Measurements from ENCODE around the gene SLC5A2. TPM values are rescaled to one million over a fixed set of nuclear protein-coding genes. Genes with fewer than 3 reads are reported as not detected.

SLC5A2 gene
- total and polyA plus RNA-seq, 2 of the 13 experiments (the other 11 are each of a cell fraction or from before 2014, with no cell fraction given), result 0.24 to 0.97 TPM

DNA sequence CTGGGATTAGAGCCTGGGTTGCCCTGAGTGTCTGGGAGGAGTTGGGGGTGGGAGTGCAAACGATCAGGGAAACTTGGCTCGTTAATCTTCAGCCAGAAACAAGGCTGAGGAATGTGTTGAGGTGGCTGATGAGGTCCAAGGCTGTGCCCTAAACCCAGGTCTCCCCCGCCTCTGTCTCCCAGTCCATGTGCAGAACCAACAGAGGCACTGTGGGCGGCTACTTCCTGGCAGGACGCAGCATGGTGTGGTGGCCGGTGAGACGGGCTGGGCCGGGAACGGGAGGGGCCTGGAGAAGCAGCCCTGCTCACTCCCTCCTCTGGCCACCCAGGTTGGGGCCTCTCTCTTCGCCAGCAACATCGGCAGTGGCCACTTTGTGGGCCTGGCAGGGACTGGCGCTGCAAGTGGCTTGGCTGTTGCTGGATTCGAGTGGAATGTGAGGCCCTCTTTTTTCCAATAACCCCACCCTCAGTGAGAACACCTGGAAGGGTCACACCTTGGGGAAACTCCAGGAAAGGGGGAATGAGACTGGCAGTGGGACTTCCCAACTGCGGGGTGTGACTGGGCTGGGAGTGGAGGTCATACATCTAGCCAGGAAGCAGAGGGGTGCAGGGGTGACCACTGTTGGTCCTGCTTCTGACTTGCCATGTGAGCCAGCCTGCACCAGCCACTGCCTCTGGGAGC, 1.7 kb downstream of the SLC5A2 start (continued):
- no peak for TF ChIP-seq RCOR2 (CRISPR knock-in tag; IDR thresholded peaks at IDR 0.05)
- TF ChIP-seq, protein P1, sequence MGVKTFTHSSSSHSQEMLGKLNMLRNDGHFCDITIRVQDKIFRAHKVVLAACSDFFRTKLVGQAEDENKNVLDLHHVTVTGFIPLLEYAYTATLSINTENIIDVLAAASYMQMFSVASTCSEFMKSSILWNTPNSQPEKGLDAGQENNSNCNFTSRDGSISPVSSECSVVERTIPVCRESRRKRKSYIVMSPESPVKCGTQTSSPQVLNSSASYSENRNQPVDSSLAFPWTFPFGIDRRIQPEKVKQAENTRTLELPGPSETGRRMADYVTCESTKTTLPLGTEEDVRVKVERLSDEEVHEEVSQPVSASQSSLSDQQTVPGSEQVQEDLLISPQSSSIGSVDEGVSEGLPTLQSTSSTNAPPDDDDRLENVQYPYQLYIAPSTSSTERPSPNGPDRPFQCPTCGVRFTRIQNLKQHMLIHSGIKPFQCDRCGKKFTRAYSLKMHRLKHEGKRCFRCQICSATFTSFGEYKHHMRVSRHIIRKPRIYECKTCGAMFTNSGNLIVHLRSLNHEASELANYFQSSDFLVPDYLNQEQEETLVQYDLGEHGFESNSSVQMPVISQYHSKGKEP (CRISPR knock-in tag; IDR thresholded peaks at IDR 0.05), result no peak
- no peak for TF ChIP-seq ZNF562 (CRISPR knock-in tag; IDR thresholded peaks at IDR 0.05; ENCODE audit: borderline replicate concordance)
- TF ChIP-seq SMC3 (IDR thresholded peaks at IDR 0.05; ENCODE audit: low read length), result no peak
- TF ChIP-seq FOXM1 (CRISPR knock-in tag; IDR thresholded peaks at IDR 0.05), result no peak
- peak; percentile 70; the same call in 1 of the 2 replicates for TF ChIP-seq SALL1 (CRISPR knock-in tag; IDR thresholded peaks at IDR 0.05)
- no peak for TF ChIP-seq ZNF776 (CRISPR knock-in tag; IDR thresholded peaks at IDR 0.05)
- no peak for TF ChIP-seq ZNF672 (CRISPR knock-in tag; IDR thresholded peaks at IDR 0.05)
- no peak for TF ChIP-seq NR2F6 (IDR thresholded peaks at IDR 0.05)
- peak; percentile 65 for TF ChIP-seq NR2F6 (CRISPR knock-in tag; IDR thresholded peaks at IDR 0.05)
- TF ChIP-seq, protein P2, sequence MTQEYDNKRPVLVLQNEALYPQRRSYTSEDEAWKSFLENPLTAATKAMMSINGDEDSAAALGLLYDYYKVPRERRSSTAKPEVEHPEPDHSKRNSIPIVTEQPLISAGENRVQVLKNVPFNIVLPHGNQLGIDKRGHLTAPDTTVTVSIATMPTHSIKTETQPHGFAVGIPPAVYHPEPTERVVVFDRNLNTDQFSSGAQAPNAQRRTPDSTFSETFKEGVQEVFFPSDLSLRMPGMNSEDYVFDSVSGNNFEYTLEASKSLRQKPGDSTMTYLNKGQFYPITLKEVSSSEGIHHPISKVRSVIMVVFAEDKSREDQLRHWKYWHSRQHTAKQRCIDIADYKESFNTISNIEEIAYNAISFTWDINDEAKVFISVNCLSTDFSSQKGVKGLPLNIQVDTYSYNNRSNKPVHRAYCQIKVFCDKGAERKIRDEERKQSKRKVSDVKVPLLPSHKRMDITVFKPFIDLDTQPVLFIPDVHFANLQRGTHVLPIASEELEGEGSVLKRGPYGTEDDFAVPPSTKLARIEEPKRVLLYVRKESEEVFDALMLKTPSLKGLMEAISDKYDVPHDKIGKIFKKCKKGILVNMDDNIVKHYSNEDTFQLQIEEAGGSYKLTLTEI (CRISPR knock-in tag; conservative IDR thresholded peaks at IDR 0.05), result no peak
- TF ChIP-seq ZNF75D (CRISPR knock-in tag; IDR thresholded peaks at IDR 0.05; ENCODE audit: borderline replicate concordance), result no peak
- TF ChIP-seq, protein P3, sequence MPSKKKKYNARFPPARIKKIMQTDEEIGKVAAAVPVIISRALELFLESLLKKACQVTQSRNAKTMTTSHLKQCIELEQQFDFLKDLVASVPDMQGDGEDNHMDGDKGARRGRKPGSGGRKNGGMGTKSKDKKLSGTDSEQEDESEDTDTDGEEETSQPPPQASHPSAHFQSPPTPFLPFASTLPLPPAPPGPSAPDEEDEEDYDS (CRISPR knock-in tag; IDR thresholded peaks at IDR 0.05), result peak; percentile 70; the same call in 1 of the 2 replicates
- TF ChIP-seq ZNF530 (CRISPR knock-in tag; IDR thresholded peaks at IDR 0.05; ENCODE audit: low read depth), result no peak
- TF ChIP-seq ARNT (IDR thresholded peaks at IDR 0.05), result no peak
- TF ChIP-seq, protein P4, sequence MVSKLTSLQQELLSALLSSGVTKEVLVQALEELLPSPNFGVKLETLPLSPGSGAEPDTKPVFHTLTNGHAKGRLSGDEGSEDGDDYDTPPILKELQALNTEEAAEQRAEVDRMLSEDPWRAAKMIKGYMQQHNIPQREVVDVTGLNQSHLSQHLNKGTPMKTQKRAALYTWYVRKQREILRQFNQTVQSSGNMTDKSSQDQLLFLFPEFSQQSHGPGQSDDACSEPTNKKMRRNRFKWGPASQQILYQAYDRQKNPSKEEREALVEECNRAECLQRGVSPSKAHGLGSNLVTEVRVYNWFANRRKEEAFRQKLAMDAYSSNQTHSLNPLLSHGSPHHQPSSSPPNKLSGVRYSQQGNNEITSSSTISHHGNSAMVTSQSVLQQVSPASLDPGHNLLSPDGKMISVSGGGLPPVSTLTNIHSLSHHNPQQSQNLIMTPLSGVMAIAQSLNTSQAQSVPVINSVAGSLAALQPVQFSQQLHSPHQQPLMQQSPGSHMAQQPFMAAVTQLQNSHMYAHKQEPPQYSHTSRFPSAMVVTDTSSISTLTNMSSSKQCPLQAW (CRISPR knock-in tag; IDR thresholded peaks at IDR 0.05), result peak; percentile 77
- TF ChIP-seq FOXJ3 (CRISPR knock-in tag; IDR thresholded peaks at IDR 0.05; ENCODE audit: borderline replicate concordance), result no peak
- TF ChIP-seq CBX2 (IDR thresholded peaks at IDR 0.05; ENCODE audit: low read depth, low read length), result no peak
- TF ChIP-seq CBX2 (CRISPR knock-in tag; IDR thresholded peaks at IDR 0.05; ENCODE audit: low read depth), result no peak
- 0 out of 2 replicates have a peak, but pooled peaks have one; percentile 28 for TF ChIP-seq SALL2 (CRISPR knock-in tag; IDR thresholded peaks at IDR 0.05)
- TF ChIP-seq, protein P5, sequence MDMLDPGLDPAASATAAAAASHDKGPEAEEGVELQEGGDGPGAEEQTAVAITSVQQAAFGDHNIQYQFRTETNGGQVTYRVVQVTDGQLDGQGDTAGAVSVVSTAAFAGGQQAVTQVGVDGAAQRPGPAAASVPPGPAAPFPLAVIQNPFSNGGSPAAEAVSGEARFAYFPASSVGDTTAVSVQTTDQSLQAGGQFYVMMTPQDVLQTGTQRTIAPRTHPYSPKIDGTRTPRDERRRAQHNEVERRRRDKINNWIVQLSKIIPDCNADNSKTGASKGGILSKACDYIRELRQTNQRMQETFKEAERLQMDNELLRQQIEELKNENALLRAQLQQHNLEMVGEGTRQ (IDR thresholded peaks at IDR 0.05; ENCODE audit: low read depth, low read length), result no peak
- TF ChIP-seq, protein P5 (CRISPR knock-in tag; IDR thresholded peaks at IDR 0.05; ENCODE audit: borderline replicate concordance), result no peak
- peak; percentile 18; the same call in 1 of the 2 replicates for TF ChIP-seq ZNF724P (CRISPR knock-in tag; IDR thresholded peaks at IDR 0.05; ENCODE audit: borderline replicate concordance)
